ENCODE data around the gene MDH1B.

Gene MDH1B

GRCh38 chr2:206766057-206766930, 1.2 kb upstream of the MDH1B start:
- H3K4me3 ChIP-seq (replicated peaks; ENCODE audit: low read depth, low read length): peak overlapping the region; percentile 87
- no peak for TF ChIP-seq CTCF (IDR thresholded peaks at IDR 0.05; ENCODE audit: low read depth, low read length, missing control alignments)
- no peak for DNase-seq (ENCODE audit: extremely low read depth, low read depth)

GRCh38 chr2:206764673-206765241, 371 bp downstream of the MDH1B start:
- TF ChIP-seq CTCF (IDR thresholded peaks at IDR 0.05; ENCODE audit: low read depth, low read length, missing control alignments): no peak
- DNase-seq (ENCODE audit: extremely low read depth, low read depth): no peak

GRCh38 chr2:206756816-206757215, 8.3 kb downstream of the MDH1B start:
- no peak for DNase-seq (ENCODE audit: extremely low read depth, low read depth)
- H3K4me3 ChIP-seq (replicated peaks; ENCODE audit: low read depth, low read length): no peak overlapping the region
- no peak for TF ChIP-seq CTCF (IDR thresholded peaks at IDR 0.05; ENCODE audit: low read depth, low read length, missing control alignments)

More at GRCh38 chr2:206764673-206765241, 371 bp downstream of the MDH1B start:
- H3K4me3 ChIP-seq (replicated peaks; ENCODE audit: low read depth, low read length): peak overlapping the region; percentile 87

GRCh38 chr2:206740800-206741199, 24.3 kb downstream of the MDH1B start:
- TF ChIP-seq CTCF (IDR thresholded peaks at IDR 0.05; ENCODE audit: low read depth, low read length, missing control alignments): no peak
- DNase-seq (ENCODE audit: extremely low read depth, low read depth): no peak
- no peak overlapping the region for H3K4me3 ChIP-seq (replicated peaks; ENCODE audit: low read depth, low read length)

- DNase-seq (ENCODE audit: extremely low read depth, low read depth): no peak
These were observed 25.9 kb downstream of the MDH1B start for GRCh38 chr2:206739271-206739670.

GRCh38 chr2:206736935-206737334, 28.2 kb downstream of the MDH1B start:
- no peak overlapping the region for H3K4me3 ChIP-seq (replicated peaks; ENCODE audit: low read depth, low read length)
- no peak for TF ChIP-seq CTCF (IDR thresholded peaks at IDR 0.05; ENCODE audit: low read depth, low read length, missing control alignments)
- DNase-seq (ENCODE audit: extremely low read depth, low read depth): no peak

More at GRCh38 chr2:206739271-206739670, 25.9 kb downstream of the MDH1B start:
- TF ChIP-seq CTCF (IDR thresholded peaks at IDR 0.05; ENCODE audit: low read depth, low read length, missing control alignments): no peak
- no peak overlapping the region for H3K4me3 ChIP-seq (replicated peaks; ENCODE audit: low read depth, low read length)

All from HFF-Myc (cell line).